CD14-positive monocyte (primary cell): Measurements from ENCODE around the gene BACE2. TPM values are rescaled to one million over a fixed set of nuclear protein-coding genes. Genes with fewer than 3 reads are reported as not detected.

Experiments
- DNase-seq, 3 donors: peaks; one replicate each; pipeline ENCODE4 v3.0.0-alpha.2; 2011 to 2022
- H2AFZ ChIP-seq: 2 replicates; pipeline ENCODE4 v1.6.0; 2012; ENCODE audit warnings: mild to moderate bottlenecking, low read depth, low read length, inconsistent platforms; ENCODE audit not compliant: insufficient read depth, poor library complexity, severe bottlenecking
- H3K27ac ChIP-seq, 2 donors: 1 replicate in 1 of 2; 2 replicates in 1 of 2; pipeline ENCODE4 v1.5.1; 2012 to 2013; ENCODE audit warnings: low read length in 2 of 2, control low read depth in 1 of 2, inconsistent platforms in 1 of 2, low read depth in 1 of 2, mild to moderate bottlenecking in 1 of 2
- H3K27me3 ChIP-seq, 2 donors: one replicate each; pipeline versions ENCODE4 v1.6.0 to v1.6.1; 2011 to 2013; ENCODE audit warnings: low read length in 2 of 2; ENCODE audit not compliant: control insufficient read depth in 2 of 2, insufficient read depth in 2 of 2
- H3K36me3 ChIP-seq, 2 donors: replicated peaks in 1 of 2; 1 replicate in 1 of 2; 2 replicates in 1 of 2; pipeline versions ENCODE4 v1.5.1 to v1.6.1; 2012 to 2013; ENCODE audit warnings: low read length in 2 of 2, control low read depth in 1 of 2, inconsistent platforms in 1 of 2, mild to moderate bottlenecking in 1 of 2; ENCODE audit not compliant: insufficient read depth in 2 of 2, control insufficient read depth in 1 of 2
- H3K4me1 ChIP-seq, 2 donors: 1 replicate in 1 of 2; 2 replicates in 1 of 2; pipeline versions ENCODE4 v1.5.1 to v1.6.1; 2012 to 2013; ENCODE audit warnings: low read length in 2 of 2, control low read depth in 1 of 2, inconsistent platforms in 1 of 2, mild to moderate bottlenecking in 1 of 2, moderate library complexity in 1 of 2; ENCODE audit not compliant: insufficient read depth in 2 of 2, control insufficient read depth in 1 of 2
- H3K4me2 ChIP-seq: replicated peaks from 2 replicates; pipeline ENCODE3; 2012; ENCODE audit warnings: low read length, moderate library complexity, mild to moderate bottlenecking; ENCODE audit not compliant: poor library complexity, severe bottlenecking; ENCODE audit errors: extremely low read depth
- H3K4me3 ChIP-seq, 3 experiments: fragments of 200-600 bp in 1 of 3; sonication (generic) in 1 of 3; replicated peaks in 1 of 3; 1 replicate in 2 of 3; 2 replicates in 1 of 3; pipeline ENCODE4 v1.5.1; 2011 to 2013; ENCODE audit warnings: low read length in 3 of 3, mild to moderate bottlenecking in 3 of 3, control low read depth in 2 of 3, low read depth in 2 of 3, inconsistent platforms in 1 of 3, moderate library complexity in 1 of 3
- H3K79me2 ChIP-seq: 2 replicates; pipeline ENCODE4 v1.6.0; 2012; ENCODE audit warnings: mild to moderate bottlenecking, control low read depth, inconsistent platforms, low read length, moderate library complexity; ENCODE audit not compliant: insufficient read depth
- H3K9ac ChIP-seq: 2 replicates; pipeline ENCODE4 v1.6.0; 2017; ENCODE audit warnings: low read length, mild to moderate bottlenecking; ENCODE audit not compliant: insufficient read depth, poor library complexity, severe bottlenecking
- H3K9me3 ChIP-seq, 2 donors: replicated peaks in 1 of 2; 1 replicate in 1 of 2; 2 replicates in 1 of 2; pipeline versions ENCODE4 v1.5.1 to v1.6.1; 2012 to 2013; ENCODE audit warnings: low read length in 2 of 2, control low read depth in 1 of 2; ENCODE audit not compliant: control insufficient read depth in 1 of 2, insufficient read depth in 1 of 2
- H4K20me1 ChIP-seq: 2 replicates; pipeline ENCODE4 v1.6.0; 2012; ENCODE audit warnings: mild to moderate bottlenecking, low read length, control low read depth, moderate library complexity; ENCODE audit not compliant: insufficient read depth
- H3K27ac Mint-ChIP-seq, 7 donors: one replicate each; pipeline ENCODE4 v1.8.0; 2020; ENCODE audit warnings: mild to moderate bottlenecking in 7 of 7, mixed read lengths in 7 of 7, moderate library complexity in 6 of 7, inconsistent platforms in 2 of 7
- H3K27me3 Mint-ChIP-seq, 3 donors: one replicate each; pipeline ENCODE4 v1.8.0; 2021 to 2022; ENCODE audit warnings: low read depth in 3 of 3, mild to moderate bottlenecking in 3 of 3, mixed read lengths in 3 of 3, moderate library complexity in 3 of 3, inconsistent platforms in 1 of 3
- H3K36me3 Mint-ChIP-seq, 2 donors: one replicate each; pipeline ENCODE4 v1.8.0; 2020; ENCODE audit warnings: mixed read lengths in 2 of 2, inconsistent platforms in 1 of 2, mild to moderate bottlenecking in 1 of 2
- H3K4me1 Mint-ChIP-seq: one replicate; pipeline ENCODE4 v1.8.0; 2020; ENCODE audit warnings: mild to moderate bottlenecking, mixed read lengths
- H3K4me3 Mint-ChIP-seq, 2 donors: one replicate each; pipeline ENCODE4 v1.8.0; 2020; ENCODE audit warnings: mild to moderate bottlenecking in 2 of 2, mixed read lengths in 2 of 2, moderate library complexity in 1 of 2
- H3K9me3 Mint-ChIP-seq, 7 donors: one replicate each; pipeline ENCODE4 v1.8.0; 2020 to 2022; ENCODE audit warnings: mixed read lengths in 7 of 7, mild to moderate bottlenecking in 6 of 7, moderate library complexity in 6 of 7, inconsistent platforms in 2 of 7
- CTCF ChIP-seq: fragments of 200-600 bp; IDR thresholded peaks from one replicate; pipeline ENCODE4 v1.8.0; 2022; ENCODE audit warnings: antibody characterized with exemption, mild to moderate bottlenecking
- WGBS: methylation state at CpG from one replicate; pipeline ENCODE4 v1.1.5; 2013; ENCODE audit warnings: missing lambda C conversion rate; ENCODE audit not compliant: insufficient coverage; 5-methylcytosine and 5-hydroxymethylcytosine counted together
- intact Hi-C, 2 donors: fragments of 100-400 bp; cut with micrococcal nuclease; formaldehyde crosslinking; loops; one replicate each; pipeline versions ENCODE4 v1.15.0 to v1.15.1; 2023
- polyA plus RNA-seq, 3 donors: library from polyadenylated mRNA; depleted of rRNA in 1 of 3; unstranded in 2 of 3; stranded (reverse) in 1 of 3; fragments of 300-500 nt in 2 of 3; fragments of >200 nt in 1 of 3; fragmentation: Illumina TruSeq in 2 of 3; gene quantifications; 1 replicate in 2 of 3; 2 replicates in 1 of 3; pipeline ENCODE4 v1.2.3, GENCODE V29; 2012 to 2021

BACE2 gene
- polyA plus RNA-seq, 3 donors = 0.05 to 0.26 TPM; not detected in 1

- Histone ChIP-seq H2AFZ (peak overlapping the region; percentile 41), H3K4me1 (peaks cover 0 to 3% of the 10 kb centered on the region in 2 donors), H3K27me3 (peaks cover 23 to 37% of the 10 kb centered on the region in 2 donors), H3K9ac (no peak overlapping the region), H3K27ac (no peak overlapping the region), H4K20me1 (no peaks in the 10 kb centered on the region), H3K36me3 (no peaks in the 10 kb centered on the region), H3K4me3 (peak overlapping the region in 2 of 3 experiments; percentile 17 to 42), H3K4me2 (peak overlapping the region; percentile 22), H3K9me3 (peaks cover 0 to 15% of the 10 kb centered on the region in 2 donors), H3K79me2 (no peaks in the 10 kb centered on the region)
- Mint-ChIP-seq H3K36me3 (peaks cover 0 to 2% of the 10 kb centered on the region in 2 donors), H3K9me3 (peaks cover 0 to 8% (median 4%) of the 10 kb centered on the region in 7 donors), H3K4me3 (peak overlapping the region in 1 of 2 donors; percentile 83), H3K27me3 (peaks cover 35 to 55% (median 42%) of the 10 kb centered on the region in 3 donors), H3K4me1 (peaks cover 5% of the 10 kb centered on the region), H3K27ac (peak overlapping the region in 1 of 7 donors; percentile 63)
- TF ChIP-seq CTCF = no peak
- intact Hi-C loops = no loop called here
- no peak for DNase-seq
- no CpG with 5 or more reads among the region's 19 CpGs for WGBS
Measured at GRCh38 chr21:41317063-41317392, 149.1 kb downstream of the BACE2 start.

DNA sequence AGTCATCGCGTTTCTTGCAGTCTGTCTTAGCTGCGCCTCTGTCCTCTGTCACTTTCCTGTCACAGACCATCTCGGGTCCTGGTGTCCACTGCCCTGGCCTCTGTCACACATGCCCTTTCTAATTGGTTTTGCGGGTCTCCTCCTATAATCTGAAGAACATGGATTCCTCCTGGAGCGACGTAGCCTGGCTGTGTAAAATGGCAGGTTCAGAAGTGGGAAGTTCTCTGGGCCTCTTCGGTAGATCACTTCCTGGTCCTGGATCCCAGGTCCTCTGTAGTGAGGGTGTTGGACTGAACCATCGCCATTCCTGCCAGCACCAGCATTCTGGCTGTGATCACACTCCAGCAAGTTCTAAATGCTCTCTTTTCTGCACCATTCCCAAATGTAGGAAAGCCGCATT, 149.5 kb downstream of the BACE2 start:
- Histone ChIP-seq H3K4me3 (peak overlapping the region in 2 of 3 experiments; percentile 17 to 42), H3K4me2 (peak overlapping the region; percentile 22), H3K4me1 (peaks cover 0 to 3% of the 10 kb centered on the region in 2 donors), H3K9ac (no peak overlapping the region), H3K27ac (no peak overlapping the region), H3K36me3 (no peaks in the 10 kb centered on the region), H4K20me1 (no peaks in the 10 kb centered on the region), H3K79me2 (no peaks in the 10 kb centered on the region), H3K27me3 (peaks cover 23 to 37% of the 10 kb centered on the region in 2 donors), H3K9me3 (peaks cover 0 to 15% of the 10 kb centered on the region in 2 donors), H2AFZ (peak overlapping the region; percentile 41)
- H3K9me3 Mint-ChIP-seq = peaks cover 0 to 8% (median 4%) of the 10 kb centered on the region in 7 donors
- WGBS = 33% methylated on average over 2 of the region's 10 CpGs
- peaks cover 0 to 2% of the 10 kb centered on the region in 2 donors for H3K36me3 Mint-ChIP-seq
- peaks cover 5% of the 10 kb centered on the region for H3K4me1 Mint-ChIP-seq
- no peak for TF ChIP-seq CTCF
- peak overlapping the region in 4 of 7 donors; percentile 33 to 82 (median 56) for H3K27ac Mint-ChIP-seq
- DNase-seq = peak in 1 of 3 donors; percentile 26
- peaks cover 33 to 52% (median 42%) of the 10 kb centered on the region in 3 donors for H3K27me3 Mint-ChIP-seq
- intact Hi-C loops = no loop called here
- peak overlapping the region in 1 of 2 donors; percentile 83 for H3K4me3 Mint-ChIP-seq
